Skeletal muscle satellite cell (primary cell): Measurements from ENCODE around the gene FOXA3.

Experiments
- H3K27me3 ChIP-seq: 2 replicates; pipeline ENCODE4 v1.7.0; 2013; ENCODE audit warnings: low read length; ENCODE audit not compliant: control insufficient read depth, insufficient read depth
- H3K36me3 ChIP-seq: 2 replicates; pipeline ENCODE4 v1.7.0; 2013; ENCODE audit warnings: mild to moderate bottlenecking, control low read depth, low read length; ENCODE audit not compliant: insufficient read depth
- H3K4me1 ChIP-seq: 2 replicates; pipeline ENCODE4 v1.7.0; 2013; ENCODE audit warnings: low read length; ENCODE audit not compliant: control insufficient read depth, insufficient read depth
- H3K4me2 ChIP-seq: 2 replicates; pipeline ENCODE4 v1.7.0; 2013; ENCODE audit warnings: mild to moderate bottlenecking, low read length
- H3K4me3 ChIP-seq: 2 replicates; pipeline ENCODE4 v1.7.0; 2013; ENCODE audit warnings: low read length
- H3K9ac ChIP-seq: 2 replicates; pipeline ENCODE4 v1.7.0; 2013; ENCODE audit warnings: mild to moderate bottlenecking, low read depth, low read length, moderate library complexity
- H3K9me3 ChIP-seq: replicated peaks from 2 replicates; pipeline ENCODE4 v1.7.0; 2013; ENCODE audit warnings: mild to moderate bottlenecking, control low read depth, low read length

FOXA3 gene

DNA sequence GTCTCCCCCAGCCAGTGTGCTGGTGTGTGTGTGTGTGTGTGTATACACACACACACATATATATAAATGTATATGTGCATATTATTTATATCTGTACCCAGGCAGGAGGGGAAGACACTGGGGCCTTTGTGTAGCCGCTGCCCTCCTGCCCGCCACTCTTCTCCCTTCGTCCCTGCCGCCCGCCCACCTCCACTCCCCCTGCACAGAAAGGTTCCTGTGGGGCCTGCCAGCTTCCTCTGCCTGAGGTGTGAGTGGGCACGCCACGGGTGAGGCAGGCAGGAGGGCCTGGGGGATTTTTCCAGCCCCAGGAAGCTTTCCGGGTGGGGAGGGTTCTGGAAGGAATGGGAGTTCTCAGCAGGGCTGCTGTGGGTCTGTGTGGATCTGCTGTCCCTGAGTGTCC, 14.9 kb downstream of the FOXA3 start:
- H3K4me2 ChIP-seq = no peak overlapping the region
- H3K36me3 ChIP-seq = peaks cover 5% of the 10 kb centered on the region
- H3K9ac ChIP-seq = no peak overlapping the region
- no peaks in the 10 kb centered on the region for H3K9me3 ChIP-seq
- H3K4me3 ChIP-seq = no peak overlapping the region
- peaks cover 15% of the 10 kb centered on the region for H3K27me3 ChIP-seq
- peaks cover 12% of the 10 kb centered on the region for H3K4me1 ChIP-seq

DNA sequence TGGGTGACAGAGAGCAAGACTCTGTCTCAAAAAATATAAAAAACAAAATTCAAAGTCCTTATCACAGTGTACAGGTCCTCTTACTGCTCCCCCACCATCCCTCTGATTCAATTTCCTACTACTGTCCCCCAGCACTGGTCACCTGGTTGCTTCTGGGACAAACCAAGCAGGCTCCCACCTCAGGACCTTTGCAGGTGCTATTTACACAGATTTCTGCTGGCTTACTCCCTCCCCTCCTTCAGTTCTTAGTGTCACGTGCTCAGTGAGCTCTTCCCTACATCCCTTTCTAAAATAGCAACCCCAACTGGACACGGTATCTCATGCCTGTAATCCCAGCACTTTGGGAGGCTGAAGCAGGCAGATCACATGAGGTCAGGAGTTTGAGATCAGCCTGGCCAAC, 15.8 kb downstream of the FOXA3 start:
- no peak overlapping the region for H3K9ac ChIP-seq
- H3K4me1 ChIP-seq = peaks cover 18% of the 10 kb centered on the region
- no peak overlapping the region for H3K4me2 ChIP-seq
- peaks cover 8% of the 10 kb centered on the region for H3K36me3 ChIP-seq
- H3K4me3 ChIP-seq = no peak overlapping the region
- H3K9me3 ChIP-seq = no peaks in the 10 kb centered on the region
- peaks cover 10% of the 10 kb centered on the region for H3K27me3 ChIP-seq

DNA sequence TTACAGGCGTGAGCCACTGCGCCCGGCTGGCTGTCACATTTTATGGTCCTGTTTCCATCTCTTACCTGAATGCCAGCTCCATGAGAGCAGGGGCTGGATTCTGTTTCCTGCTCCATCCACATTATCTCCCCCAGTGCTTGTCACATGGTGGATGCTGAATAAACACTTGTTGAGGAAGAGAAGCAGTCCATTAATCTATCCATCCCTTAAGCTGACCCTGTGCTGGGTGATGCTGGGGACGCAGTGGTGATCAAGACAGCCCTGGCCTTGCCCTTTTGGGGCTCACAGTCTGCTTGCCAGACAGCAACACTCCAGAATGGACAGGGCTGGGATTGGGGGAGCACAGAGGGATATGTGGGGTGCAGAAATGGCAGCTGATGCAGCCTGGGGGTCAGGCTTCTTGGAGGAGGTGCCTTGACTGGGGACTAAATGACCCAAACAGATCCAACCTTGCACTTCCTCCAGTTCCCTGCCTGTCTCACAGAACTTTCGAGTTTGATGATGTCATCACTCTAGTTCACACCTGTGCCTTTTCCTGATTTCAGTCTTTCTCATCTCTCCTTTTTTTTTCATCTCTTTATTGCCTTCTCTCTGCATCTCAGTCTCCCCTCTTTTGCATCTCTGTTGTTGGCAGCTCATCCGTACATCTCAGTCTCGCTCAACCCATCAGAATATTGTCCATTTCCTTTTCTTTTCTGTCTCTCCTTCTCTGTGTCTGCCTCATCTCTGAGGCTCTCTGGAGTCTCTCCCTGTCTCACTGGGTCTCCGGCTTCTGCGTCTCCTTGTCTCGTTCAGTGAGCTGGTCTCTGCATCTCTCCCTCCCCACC, 17.2 kb downstream of the FOXA3 start:
- Histone ChIP-seq H3K4me1 (peaks cover 24% of the 10 kb centered on the region), H3K27me3 (peaks cover 1% of the 10 kb centered on the region), H3K9ac (no peak overlapping the region), H3K9me3 (no peaks in the 10 kb centered on the region), H3K4me2 (no peak overlapping the region), H3K4me3 (no peak overlapping the region), H3K36me3 (peaks cover 8% of the 10 kb centered on the region)

DNA sequence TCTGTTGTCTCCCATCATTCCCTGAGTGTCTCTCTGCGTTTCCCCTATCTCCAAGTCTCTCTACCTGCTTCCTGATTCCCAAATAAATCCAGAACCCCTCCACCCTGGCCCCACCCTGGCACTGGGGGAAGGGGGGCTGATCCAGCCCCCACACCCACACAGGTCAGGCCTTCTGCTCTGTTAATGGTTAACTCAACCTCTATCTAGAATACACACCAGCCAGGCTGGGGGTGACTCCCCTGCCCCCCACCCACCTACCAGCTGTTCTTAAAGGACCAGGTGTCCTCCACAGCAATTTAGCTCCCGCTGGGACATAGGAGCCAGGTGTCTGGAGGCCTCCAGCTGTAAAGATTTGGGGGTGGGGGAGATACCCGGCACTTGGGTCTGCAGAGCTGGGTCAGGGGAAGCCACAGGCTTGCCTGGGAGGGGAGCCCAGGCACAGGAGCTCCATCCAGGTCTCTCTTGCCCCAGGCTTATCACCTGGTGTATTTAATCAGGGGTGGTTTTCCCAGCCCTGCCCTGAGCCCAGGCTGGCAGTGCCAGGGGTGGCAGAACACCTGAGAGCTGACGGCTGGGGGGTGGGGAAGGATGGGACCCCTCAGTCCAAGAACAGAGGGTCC, 17.9 kb downstream of the FOXA3 start:
- no peak overlapping the region for H3K4me2 ChIP-seq
- peaks cover 28% of the 10 kb centered on the region for H3K4me1 ChIP-seq
- no peaks in the 10 kb centered on the region for H3K9me3 ChIP-seq
- no peak overlapping the region for H3K4me3 ChIP-seq
- no peak overlapping the region for H3K9ac ChIP-seq
- H3K27me3 ChIP-seq = no peaks in the 10 kb centered on the region
- H3K36me3 ChIP-seq = peaks cover 8% of the 10 kb centered on the region

DNA sequence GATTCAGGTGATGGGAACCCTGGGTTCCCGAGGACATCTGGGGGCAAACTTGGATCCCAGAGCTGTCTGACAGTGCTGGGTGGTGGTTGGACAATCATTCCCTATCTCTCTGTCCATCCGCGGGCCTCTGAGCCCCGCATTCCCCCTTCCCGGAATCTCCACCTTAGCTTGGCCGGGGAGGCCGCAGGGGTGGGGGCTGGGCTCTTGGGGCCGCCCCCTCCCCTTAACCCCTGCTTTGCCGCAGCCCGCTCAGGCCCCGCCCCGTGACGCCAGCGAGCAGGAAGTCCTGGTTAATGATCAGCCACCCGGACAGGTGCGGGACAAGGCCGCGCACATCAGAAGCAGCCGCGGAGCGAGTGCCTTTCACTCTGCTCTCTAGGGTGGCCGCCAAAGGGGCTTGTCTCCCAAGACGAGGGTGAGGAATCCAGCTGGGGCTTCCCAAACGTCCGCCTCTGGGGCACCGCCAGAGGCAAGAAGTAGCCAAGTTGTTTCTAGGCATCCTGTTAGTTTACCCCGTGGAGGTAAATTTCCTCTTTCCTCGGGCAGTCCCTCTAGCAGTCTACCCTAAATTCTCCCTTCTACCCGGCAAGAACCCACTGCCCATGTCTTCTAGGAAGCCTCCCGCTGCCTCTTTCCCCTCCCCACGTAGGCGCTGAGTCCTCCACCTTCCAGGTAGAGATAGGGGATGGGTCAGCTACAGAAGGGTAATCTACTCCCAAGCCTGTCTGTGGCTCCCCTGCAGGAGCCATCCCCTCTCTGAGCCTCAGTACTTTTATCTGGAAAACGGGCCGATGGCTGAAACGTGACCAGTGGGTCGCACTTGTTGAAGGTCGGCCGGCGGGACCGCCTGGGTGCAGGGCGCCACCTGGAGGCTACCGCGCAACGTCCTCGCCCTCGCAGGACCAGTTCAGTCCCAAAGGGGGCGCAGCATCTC, 18.8 kb downstream of the FOXA3 start:
- H3K4me2 ChIP-seq = peak overlapping the region; percentile 25
- no peaks in the 10 kb centered on the region for H3K9me3 ChIP-seq
- no peaks in the 10 kb centered on the region for H3K27me3 ChIP-seq
- H3K9ac ChIP-seq = no peak overlapping the region
- H3K36me3 ChIP-seq = peaks cover 8% of the 10 kb centered on the region
- peaks cover 31% of the 10 kb centered on the region for H3K4me1 ChIP-seq
- H3K4me3 ChIP-seq = no peak overlapping the region

DNA sequence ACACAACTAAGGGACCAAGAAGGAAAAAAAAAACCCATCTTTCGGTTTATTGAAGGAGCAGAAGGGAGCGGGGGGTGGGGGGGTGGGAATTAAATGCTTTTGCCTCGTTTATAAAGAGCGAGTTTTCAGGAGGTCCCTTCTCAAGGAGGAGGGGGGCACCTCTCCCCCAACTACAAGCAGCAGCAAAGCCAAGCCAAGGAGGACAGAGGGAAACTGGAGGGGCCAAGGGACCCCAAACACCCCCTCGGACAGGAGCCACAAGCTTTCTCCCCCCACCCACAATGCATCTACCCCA, 19.4 kb downstream of the FOXA3 start:
- Histone ChIP-seq H3K27me3 (no peaks in the 10 kb centered on the region), H3K4me1 (peaks cover 31% of the 10 kb centered on the region), H3K9me3 (no peaks in the 10 kb centered on the region), H3K9ac (no peak overlapping the region), H3K36me3 (peaks cover 8% of the 10 kb centered on the region), H3K4me2 (peak overlapping the region; percentile 31), H3K4me3 (no peak overlapping the region)

DNA sequence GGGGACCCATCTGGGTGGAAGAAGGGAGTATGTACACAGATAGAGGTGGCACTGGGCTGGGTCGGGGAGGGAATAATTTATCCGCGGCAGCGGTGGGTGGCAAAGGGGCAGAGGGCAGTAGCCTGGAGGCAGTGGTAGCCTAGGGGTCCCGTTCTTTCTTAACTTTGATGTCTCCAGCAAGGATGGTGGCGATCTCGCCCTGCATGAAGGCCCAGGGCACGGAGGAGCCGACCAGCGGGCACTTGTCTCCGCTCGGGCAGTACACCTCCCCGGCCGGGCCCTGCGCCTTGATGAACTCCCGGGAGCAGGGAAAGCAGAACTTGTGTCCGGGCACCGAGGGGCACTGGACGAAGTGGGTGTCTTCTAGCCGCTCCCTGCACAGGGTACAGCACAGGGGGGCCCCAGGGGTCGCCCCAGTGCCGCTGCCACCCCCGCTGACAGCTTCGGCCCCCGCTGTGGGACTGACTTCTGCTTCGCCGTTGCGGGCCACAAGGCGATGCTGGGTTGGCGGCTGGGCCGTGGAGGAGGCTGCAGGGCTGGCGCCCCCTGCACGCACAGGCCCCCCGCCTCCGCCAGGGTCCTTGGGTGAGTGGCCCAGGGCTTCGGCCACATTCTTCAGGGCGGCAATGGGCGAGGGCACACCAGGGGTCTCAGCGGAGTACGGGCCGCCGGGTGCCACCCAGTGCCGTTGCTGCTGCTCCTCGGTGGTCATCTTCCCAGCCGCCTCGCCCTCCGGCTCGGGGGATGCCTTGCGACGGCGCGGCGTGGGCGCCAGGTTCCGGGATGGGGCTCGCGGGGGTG, 20.0 kb downstream of the FOXA3 start:
- Histone ChIP-seq H3K9ac (no peak overlapping the region), H3K36me3 (peaks cover 8% of the 10 kb centered on the region), H3K4me1 (peaks cover 31% of the 10 kb centered on the region), H3K4me3 (peak overlapping the region; percentile 74), H3K4me2 (peak overlapping the region; percentile 86), H3K27me3 (no peaks in the 10 kb centered on the region), H3K9me3 (no peaks in the 10 kb centered on the region)

DNA sequence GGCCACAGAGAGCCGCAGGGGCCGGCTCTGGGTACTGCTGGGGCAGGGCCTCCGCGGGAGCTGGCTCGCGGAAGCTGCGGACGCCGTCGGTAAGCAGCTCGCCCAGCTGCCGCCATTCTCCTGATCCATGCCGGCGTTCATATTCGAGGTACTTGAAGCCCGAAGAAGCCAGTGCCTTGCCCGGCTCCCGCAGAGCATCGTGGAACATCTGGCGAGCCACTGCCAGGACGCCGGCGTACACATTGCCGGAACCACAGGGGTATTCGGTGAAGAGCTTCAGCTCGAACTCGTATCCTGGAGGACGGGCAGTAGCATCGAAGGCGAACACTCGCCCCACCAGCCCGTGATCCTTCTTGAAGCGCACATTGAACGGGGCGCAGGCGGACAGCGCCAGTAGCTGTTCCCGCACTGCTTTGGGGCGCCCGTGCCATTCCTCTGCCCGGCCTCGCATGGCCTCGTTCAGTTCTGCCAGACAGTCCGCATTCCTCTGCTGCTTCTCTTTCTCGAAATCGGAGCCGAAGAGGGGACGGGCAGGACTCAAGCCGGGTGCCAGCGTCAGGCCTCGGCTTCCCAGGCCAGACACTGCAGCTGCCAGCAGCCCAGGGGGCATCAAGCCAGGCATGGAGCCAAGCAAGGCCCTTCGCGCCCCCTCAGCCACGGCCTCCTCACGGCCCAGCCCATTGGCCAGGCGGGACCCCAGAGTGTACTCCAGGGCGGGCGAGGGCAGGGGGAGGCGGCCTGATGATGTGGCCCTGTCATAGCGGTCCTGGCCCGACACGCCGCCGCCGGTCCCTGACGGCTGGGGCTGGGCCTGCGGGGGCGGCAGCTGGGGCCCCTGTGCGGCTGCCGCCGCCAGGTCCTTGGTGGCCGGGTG, 20.8 kb downstream of the FOXA3 start:
- Histone ChIP-seq H3K4me3 (peak overlapping the region; percentile 74), H3K36me3 (peaks cover 8% of the 10 kb centered on the region), H3K9me3 (no peaks in the 10 kb centered on the region), H3K27me3 (no peaks in the 10 kb centered on the region), H3K4me2 (peak overlapping the region; percentile 86), H3K9ac (peak overlapping the region; percentile 87), H3K4me1 (peaks cover 31% of the 10 kb centered on the region)

DNA sequence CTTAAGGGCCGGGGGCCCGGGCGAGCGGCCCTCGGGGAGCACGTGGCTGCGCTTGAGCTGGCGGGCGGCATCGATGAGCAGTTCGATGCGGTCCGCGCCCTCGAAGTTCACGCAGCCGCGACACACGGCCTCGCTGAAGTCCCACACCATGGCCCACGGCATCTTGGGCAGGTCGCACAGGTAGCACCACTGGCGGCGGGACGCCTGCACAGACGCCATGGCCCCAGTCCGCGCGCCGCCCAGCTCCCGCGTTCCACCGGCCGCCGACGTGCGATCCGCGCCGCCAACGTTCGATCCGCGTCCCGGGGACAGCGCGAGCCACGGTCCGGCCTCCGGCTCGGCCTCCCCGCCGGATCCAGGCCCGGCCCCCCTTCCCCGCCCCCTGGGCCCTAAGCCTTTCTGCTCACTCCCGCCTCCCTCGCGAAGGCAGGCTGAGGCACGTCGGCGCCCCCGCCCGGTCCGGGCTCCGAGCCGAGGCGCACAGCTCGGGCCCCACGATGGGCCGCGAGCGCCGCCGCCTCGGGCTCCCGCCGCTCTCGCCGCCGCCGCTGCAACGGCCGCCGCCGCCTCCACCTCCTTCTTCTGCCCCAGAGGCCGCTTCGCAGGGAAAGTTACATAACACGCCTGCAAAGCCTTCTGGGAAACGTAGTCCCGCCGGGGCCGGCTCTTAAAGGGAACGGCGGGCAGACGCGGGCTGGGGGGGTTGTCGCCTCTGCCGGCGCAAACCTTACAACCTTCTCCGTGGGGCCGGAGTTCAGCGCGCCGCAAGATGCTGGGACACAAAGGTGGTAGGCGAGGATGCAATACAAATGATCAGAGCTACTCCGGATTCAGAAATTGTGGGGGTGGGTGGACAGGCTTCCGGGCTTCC, 21.7 kb downstream of the FOXA3 start, which contains the start of gene IRF2BP1:
Gene IRF2BP1 (minus strand): TSS at position 586 of the 871 bp plus-strand sequence. CDS start 367 bp downstream, at position 219.
- Histone ChIP-seq H3K4me1 (peaks cover 31% of the 10 kb centered on the region), H3K9me3 (no peaks in the 10 kb centered on the region), H3K4me3 (peak within 1 kb of the TSS; percentile 74), H3K4me2 (peak within 1 kb of the TSS; percentile 86), H3K36me3 (peaks cover 8% of the 10 kb centered on the region), H3K9ac (peak within 1 kb of the TSS; percentile 87), H3K27me3 (no peaks in the 10 kb centered on the region)
